ENCODE data around the gene ZNF524. TPM values are rescaled to one million over a fixed set of nuclear protein-coding genes. Genes with fewer than 3 reads are reported as not detected.

Gene ZNF524
- total and polyA plus RNA-seq, 2 donors: 5.7 to 30.9 TPM

DNA sequence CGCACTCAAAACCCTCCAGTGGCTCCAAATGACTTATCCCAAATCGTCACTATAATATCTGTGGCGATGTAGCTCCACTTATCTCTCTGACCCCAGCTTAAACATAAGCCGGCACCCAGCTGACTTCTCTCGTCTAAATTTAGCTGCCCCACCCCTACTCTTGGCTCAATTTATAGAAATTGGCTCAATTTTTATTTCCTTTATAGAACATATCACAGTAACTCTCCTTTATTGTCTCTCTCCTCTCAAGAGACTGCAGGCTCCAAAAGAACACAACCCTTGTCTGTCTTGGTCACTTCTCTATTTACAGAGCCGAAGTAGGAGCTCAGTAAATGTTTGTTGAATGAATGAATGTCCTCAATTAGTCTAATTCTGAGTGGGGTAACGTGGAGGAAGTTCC lies 23.5 kb downstream of the ZNF524 start:
- no peaks in the 10 kb centered on the region for H3K4me1 ChIP-seq (ENCODE audit: insufficient read depth)
- no peak overlapping the region for H3K4me3 ChIP-seq (ENCODE audit: low read depth, low read length)
- H3K27ac ChIP-seq (ENCODE audit: low read depth): no peak overlapping the region
- no peaks in the 10 kb centered on the region for H3K36me3 ChIP-seq (ENCODE audit: insufficient read depth)
- WGBS: 35% methylated on average over 7 of the region's 7 CpGs
- no peak for DNase-seq (ENCODE audit: extremely low spot score)

DNA sequence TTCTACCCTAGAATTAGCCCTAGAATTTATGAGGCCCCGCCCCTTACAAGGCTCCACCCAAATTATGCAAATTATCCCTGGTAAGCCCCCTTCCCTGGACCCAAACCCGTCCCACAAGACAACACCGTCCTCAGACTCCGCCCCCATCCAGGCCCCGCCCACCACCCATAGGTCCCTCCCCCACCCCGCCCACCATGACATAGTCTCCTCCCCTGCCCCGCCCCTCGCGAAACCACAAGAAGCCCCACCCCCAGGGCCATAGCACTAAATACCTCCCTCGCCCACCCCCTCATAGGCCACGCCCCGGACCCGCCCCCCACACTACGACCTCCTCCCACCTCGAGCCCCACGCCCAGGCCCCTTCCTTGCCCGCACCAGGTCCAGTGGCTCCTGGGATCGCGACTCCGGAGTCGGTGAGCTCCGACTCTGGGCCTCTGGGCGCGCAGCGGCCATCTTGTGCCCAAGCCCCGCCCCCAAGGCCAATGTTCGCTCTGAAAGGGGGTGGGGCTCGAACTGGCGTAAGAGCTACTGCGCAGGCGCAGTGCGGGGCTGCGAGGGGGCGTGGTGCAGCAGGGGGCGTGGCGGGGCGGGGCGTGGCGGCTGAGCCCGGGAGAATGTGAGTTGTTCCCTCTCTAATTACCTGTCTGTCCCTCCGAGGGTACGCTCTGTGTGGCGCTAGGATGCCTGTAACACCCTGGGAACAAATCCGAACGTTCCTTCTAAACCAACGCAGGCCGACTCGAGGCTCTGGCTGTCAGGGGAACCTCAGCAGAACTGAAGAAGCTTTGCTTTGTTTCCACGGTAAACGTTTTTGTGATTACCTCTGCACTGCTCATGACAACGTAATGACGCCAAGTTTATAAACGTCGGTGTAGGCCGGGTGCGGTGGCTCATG lies 24.3 kb downstream of the ZNF524 start, which contains the start of gene ZNF784:
ZNF784 (minus strand) TSS at position 458 of the 895 bp plus-strand sequence; CDS start at position 453, 5 bp downstream.
- Histone ChIP-seq H3K4me1 (ENCODE audit: insufficient read depth) (no peaks in the 10 kb centered on the region), H3K36me3 (ENCODE audit: insufficient read depth) (no peaks in the 10 kb centered on the region), H3K27ac (ENCODE audit: low read depth) (peak within 1 kb of the TSS; percentile 95), H3K4me3 (ENCODE audit: low read depth, low read length) (peak within 1 kb of the TSS; percentile 49)
- DNase-seq (ENCODE audit: extremely low spot score): peak; percentile 83
- WGBS: under 1% methylated on average over 56 of the region's 56 CpGs

DNA sequence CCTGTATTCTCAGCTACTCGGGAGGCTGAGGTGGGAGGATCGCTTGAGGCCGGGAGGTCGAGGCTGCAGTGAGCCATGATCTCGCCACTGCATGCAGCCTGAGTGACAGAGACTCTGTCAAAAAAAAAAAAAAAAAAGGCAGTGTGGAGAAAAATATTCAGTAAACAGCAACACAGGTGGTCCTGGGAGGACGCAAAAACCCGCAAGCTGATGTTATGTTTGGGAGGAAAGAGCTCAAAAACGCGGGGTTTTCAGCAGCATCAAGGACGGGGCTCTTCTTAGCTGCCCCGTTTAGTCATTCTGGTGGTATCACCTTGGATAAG lies 24.9 kb downstream of the ZNF524 start:
- WGBS: 46% methylated on average over 11 of the region's 11 CpGs
- Histone ChIP-seq H3K36me3 (ENCODE audit: insufficient read depth) (no peaks in the 10 kb centered on the region), H3K4me3 (ENCODE audit: low read depth, low read length) (no peak overlapping the region), H3K4me1 (ENCODE audit: insufficient read depth) (no peaks in the 10 kb centered on the region), H3K27ac (ENCODE audit: low read depth) (no peak overlapping the region)
- DNase-seq (ENCODE audit: extremely low spot score): no peak

DNA sequence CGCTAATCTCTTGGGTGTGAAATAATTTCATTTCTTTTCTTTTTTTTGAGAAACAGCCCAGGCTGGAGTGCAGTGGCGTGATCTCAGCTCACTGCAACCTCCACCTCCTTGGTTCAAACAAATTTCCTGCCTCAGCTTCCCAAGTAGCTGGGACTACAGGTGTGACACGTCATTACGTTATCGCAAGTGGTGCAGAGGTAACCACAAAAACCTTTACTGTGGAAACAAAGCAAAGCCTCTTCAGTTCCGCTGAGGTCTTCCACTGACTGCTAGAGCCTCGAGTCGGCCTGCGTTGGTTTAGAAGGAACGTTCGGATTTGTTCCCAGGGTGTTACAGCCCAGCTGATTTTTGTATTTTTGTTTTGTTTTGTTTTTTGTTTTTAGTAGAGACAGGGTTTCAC lies 26.3 kb downstream of the ZNF524 start:
- Histone ChIP-seq H3K36me3 (ENCODE audit: insufficient read depth) (no peaks in the 10 kb centered on the region), H3K4me3 (ENCODE audit: low read depth, low read length) (no peak overlapping the region), H3K27ac (ENCODE audit: low read depth) (no peak overlapping the region), H3K4me1 (ENCODE audit: insufficient read depth) (no peaks in the 10 kb centered on the region)
- no peak for DNase-seq (ENCODE audit: extremely low spot score)
- 89% methylated on average over 11 of the region's 11 CpGs for WGBS

DNA sequence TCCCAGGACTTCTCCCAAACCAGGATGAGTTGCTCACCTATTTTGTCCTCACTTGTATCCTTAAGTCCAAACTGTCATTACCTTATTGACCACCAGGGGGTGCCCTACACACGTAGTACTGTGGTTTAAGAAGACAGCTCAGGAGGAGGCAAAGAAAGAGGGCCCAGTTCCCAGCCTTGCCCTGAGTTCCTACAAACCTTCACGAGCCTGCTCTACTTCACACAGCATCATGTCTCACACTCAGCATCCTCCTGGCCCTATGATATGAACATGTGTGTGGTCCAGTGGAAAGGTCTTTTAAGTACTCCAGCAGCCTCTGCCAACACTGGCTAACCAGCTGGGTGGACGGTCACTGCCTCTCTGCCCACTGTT lies 32.4 kb downstream of the ZNF524 start:
- peak; percentile 78 for DNase-seq (ENCODE audit: extremely low spot score)
- Histone ChIP-seq H3K4me3 (ENCODE audit: low read depth, low read length) (no peak overlapping the region), H3K4me1 (ENCODE audit: insufficient read depth) (peaks cover 5% of the 10 kb centered on the region), H3K27ac (ENCODE audit: low read depth) (no peak overlapping the region), H3K36me3 (ENCODE audit: insufficient read depth) (no peaks in the 10 kb centered on the region)
- WGBS: 18% methylated on average over 3 of the region's 3 CpGs

DNA sequence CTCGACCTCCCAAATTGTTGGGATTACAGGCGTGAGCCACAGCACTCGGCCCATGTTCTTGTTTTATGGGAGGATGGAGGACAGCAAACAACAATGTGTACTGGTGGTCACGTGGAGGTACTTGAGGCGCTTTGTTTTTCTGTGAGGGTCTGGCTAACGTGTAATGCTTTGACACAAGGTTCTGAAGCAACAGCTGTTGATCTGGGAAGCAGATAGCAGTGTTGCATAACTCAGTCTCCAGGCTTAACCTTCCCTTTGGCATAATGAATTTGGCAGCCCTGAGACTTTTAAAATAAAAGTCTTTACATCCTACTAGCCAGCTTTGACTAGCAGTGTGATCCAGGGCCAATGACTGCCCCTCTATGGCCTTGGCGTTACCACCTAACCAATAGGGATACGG lies 33.8 kb downstream of the ZNF524 start:
- Histone ChIP-seq H3K4me3 (ENCODE audit: low read depth, low read length) (no peak overlapping the region), H3K27ac (ENCODE audit: low read depth) (no peak overlapping the region), H3K36me3 (ENCODE audit: insufficient read depth) (no peaks in the 10 kb centered on the region), H3K4me1 (ENCODE audit: insufficient read depth) (peaks cover 5% of the 10 kb centered on the region)
- no peak for DNase-seq (ENCODE audit: extremely low spot score)
- WGBS: 71% methylated on average over 8 of the region's 8 CpGs

DNA sequence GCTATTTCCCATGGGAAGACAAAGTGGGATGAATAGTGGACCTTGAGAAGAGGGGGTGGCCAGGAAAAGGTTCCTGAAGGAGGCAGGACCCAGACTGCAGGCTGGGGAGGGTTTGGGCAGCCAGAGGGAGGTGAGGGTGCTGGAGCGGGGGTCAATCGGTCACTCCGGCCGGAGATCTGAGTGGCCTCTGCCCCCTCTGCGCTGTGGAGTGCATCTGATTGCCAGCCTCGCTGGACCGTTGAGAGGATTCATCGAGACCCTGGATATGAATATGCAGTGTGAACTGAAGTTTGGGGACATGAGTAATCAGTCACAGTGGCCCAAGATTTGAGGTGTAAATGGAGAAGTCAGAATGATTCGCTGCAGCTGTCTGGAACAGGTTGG lies 35.2 kb downstream of the ZNF524 start:
- Histone ChIP-seq H3K4me3 (ENCODE audit: low read depth, low read length) (peak overlapping the region; percentile 89), H3K4me1 (ENCODE audit: insufficient read depth) (peaks cover 5% of the 10 kb centered on the region), H3K36me3 (ENCODE audit: insufficient read depth) (no peaks in the 10 kb centered on the region), H3K27ac (ENCODE audit: low read depth) (peak overlapping the region; percentile 91)
- WGBS: 10% methylated on average over 9 of the region's 9 CpGs
- no peak for DNase-seq (ENCODE audit: extremely low spot score)

DNA sequence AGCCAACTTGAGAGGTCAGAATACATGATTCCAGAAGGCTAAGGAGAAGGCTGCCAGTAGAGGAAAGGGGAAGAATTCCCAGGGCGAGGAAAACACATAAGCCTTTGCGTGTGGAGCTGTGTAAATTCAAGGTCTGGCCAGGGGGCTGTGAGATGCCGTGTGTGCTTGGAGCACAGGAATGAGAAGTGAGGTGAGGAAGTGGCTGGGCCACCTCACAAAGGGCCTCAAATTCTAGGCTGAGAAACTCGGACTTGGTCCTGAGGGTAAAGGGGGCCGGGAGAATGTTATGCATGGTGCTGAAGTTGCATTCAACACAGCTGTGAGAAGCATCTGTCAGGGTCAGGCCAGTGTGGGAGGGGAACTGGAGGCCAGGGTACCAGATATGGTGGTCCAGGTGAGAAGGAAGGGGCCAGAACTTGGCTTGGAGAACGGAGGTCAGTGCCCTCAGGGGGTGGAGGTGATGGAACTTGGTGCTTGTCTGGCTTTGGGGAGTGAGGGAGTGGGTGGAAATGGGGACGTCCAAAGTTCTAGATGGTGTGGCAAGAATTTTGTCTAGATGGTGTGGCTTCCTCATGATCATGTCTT lies 35.9 kb downstream of the ZNF524 start:
- Histone ChIP-seq H3K4me1 (ENCODE audit: insufficient read depth) (peaks cover 5% of the 10 kb centered on the region), H3K27ac (ENCODE audit: low read depth) (no peak overlapping the region), H3K36me3 (ENCODE audit: insufficient read depth) (no peaks in the 10 kb centered on the region), H3K4me3 (ENCODE audit: low read depth, low read length) (peak overlapping the region; percentile 89)
- DNase-seq (ENCODE audit: extremely low spot score): no peak
- 71% methylated on average over 7 of the region's 7 CpGs for WGBS

DNA sequence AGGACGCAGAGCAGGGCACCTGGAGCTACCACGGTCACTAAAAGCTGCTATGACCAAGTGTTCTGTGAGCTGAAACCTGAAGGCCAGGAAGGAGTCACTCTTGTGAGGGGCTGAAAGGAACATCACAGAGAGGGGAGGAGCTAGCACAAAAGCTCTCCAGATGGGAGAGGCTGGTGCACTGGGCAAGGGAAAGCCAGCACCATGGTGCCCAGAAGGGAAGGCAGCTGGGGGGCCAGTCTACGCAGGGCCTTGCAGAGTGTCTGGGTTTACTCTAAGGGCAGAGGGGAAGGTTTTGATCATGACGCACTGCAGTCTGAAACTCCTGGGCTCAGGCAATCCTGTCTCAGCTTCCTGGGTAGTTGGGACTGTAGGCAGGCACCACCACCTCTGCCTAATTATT lies 36.6 kb downstream of the ZNF524 start:
- 86% methylated on average over 4 of the region's 4 CpGs for WGBS
- Histone ChIP-seq H3K4me1 (ENCODE audit: insufficient read depth) (peaks cover 5% of the 10 kb centered on the region), H3K4me3 (ENCODE audit: low read depth, low read length) (no peak overlapping the region), H3K27ac (ENCODE audit: low read depth) (no peak overlapping the region), H3K36me3 (ENCODE audit: insufficient read depth) (no peaks in the 10 kb centered on the region)
- no peak for DNase-seq (ENCODE audit: extremely low spot score)

DNA sequence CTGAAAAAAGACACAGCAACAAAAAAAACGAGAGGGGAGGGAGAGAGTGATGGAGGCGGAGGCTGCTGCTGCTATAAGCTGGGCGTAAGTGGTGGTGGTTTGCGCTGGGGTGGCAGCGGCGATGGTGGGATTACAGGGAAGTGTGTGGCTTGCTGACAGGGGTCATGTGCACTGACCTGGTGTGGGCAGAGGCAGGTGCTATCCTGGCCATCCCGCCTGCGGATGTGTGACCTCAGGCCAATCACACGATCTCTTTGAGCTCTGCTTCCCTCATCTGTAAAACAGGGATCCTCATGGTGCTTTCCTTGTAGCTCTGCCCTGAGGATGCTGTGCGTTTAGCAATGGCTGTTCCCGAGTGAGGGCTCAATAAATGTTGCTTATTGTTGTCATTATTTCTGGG lies 37.4 kb downstream of the ZNF524 start:
- H3K4me1 ChIP-seq (ENCODE audit: insufficient read depth): peaks cover 5% of the 10 kb centered on the region
- 80% methylated on average over 11 of the region's 11 CpGs for WGBS
- H3K4me3 ChIP-seq (ENCODE audit: low read depth, low read length): no peak overlapping the region
- no peak for DNase-seq (ENCODE audit: extremely low spot score)
- H3K27ac ChIP-seq (ENCODE audit: low read depth): no peak overlapping the region
- no peaks in the 10 kb centered on the region for H3K36me3 ChIP-seq (ENCODE audit: insufficient read depth)

DNA sequence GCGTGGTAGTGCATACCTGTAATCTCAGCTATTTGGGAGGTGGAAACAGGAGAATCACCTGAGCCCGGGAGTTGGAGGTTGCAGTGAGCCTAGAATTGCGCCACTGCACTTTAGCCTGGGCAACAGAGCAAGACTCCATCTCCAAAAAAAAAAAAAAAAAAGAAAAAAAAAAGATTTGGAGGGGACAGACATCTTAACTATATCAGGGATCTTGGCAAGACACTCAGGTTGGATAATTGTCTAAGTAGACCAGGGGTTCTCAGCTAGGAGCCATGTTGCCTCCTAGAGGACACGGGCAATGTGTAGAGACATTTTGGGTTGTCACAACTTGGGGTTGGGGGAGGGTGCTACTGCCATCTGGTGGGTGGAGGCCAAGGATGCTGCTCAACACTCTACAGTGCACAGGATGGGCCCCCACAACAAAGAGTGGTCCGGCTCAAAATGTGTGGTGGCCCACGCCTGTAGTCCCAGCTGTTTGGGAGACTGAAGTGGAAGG lies 38.8 kb downstream of the ZNF524 start:
- DNase-seq (ENCODE audit: extremely low spot score): no peak
- Histone ChIP-seq H3K4me3 (ENCODE audit: low read depth, low read length) (no peak overlapping the region), H3K27ac (ENCODE audit: low read depth) (no peak overlapping the region), H3K4me1 (ENCODE audit: insufficient read depth) (peaks cover 5% of the 10 kb centered on the region), H3K36me3 (ENCODE audit: insufficient read depth) (no peaks in the 10 kb centered on the region)
- 83% methylated on average over 6 of the region's 6 CpGs for WGBS

DNA sequence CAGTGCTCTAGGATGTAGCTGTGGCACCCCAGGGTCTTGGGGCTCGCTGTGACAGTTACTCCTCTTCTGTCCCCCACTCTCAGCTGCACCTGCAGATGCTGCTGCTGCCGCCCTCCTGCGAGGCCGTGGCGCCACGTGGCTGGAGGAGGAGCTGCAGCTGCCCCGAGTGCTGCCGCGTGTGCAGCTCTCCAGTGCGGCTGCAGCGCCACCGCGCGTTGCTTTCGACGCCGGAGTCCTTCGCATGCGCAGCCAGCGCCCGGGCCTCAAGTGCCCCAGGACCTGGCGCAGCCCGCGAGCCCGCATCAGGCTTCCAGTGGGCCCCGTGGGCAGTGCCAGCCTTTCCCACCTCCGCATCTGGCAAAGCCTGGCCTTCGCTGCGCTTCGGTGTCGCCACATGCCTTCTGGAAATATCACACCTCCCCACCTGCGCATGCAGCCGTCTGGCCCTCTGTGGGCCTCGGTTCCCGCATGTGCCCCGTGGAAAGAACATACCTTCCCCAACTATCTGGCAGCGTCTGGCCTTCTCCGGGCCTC lies 40.0 kb downstream of the ZNF524 start:
- DNase-seq (ENCODE audit: extremely low spot score): no peak
- Histone ChIP-seq H3K36me3 (ENCODE audit: insufficient read depth) (no peaks in the 10 kb centered on the region), H3K4me1 (ENCODE audit: insufficient read depth) (peaks cover 7% of the 10 kb centered on the region), H3K4me3 (ENCODE audit: low read depth, low read length) (peak overlapping the region; percentile 94), H3K27ac (ENCODE audit: low read depth) (no peak overlapping the region)
- 13% methylated on average over 38 of the region's 38 CpGs for WGBS

DNA sequence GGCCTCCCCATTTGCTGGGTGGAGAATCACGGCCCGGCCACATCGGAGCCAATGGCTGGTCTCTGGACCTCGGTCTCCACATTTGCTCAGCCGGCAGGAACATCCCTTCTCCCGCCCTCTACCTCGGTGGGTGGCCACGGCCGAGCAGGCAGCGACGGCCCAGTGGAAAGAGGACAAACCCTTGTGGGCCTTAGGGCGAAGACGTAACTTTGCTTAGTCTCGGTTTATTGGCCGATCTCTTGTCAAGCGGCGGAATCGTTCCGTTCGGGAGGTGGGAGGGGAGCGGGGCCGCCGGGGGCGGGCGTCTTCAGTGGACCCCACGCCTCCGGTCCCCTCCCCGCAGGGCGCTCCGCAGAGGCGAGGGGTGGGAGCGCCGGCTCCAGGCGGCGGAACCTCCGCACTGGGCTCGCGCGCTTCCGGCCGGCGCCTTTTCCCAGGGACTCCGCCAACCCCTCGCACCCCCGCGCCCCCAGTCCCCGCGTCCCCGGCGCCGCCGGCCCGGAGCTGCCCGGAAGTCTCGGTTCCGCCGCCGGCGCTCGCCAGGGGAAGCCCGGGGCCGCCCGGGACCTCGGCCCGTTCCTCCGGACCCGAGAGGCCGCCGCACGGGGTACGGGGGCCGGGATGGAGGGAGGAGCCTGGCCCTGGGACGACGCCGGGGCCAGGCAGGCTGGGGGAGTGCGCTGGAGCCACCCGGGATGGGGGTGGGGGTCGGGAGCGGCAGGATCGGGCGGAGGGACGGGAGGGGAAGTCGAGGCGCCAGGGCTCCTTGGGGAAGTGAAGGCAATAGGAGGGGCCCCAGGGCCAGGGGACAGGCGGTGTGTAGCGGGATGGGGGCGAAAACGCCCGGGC lies 40.7 kb downstream of the ZNF524 start, which contains the start of gene ZNF580:
ZNF580 (plus strand) TSS at position 426 of the 849 bp plus-strand sequence. CDS start 1,507 bp downstream, outside the sequence.
- peak within 1 kb of the TSS; percentile 87 for H3K27ac ChIP-seq (ENCODE audit: low read depth)
- no peaks in the 10 kb centered on the region for H3K36me3 ChIP-seq (ENCODE audit: insufficient read depth)
- WGBS: under 1% methylated on average over 89 of the region's 89 CpGs
- H3K4me3 ChIP-seq (ENCODE audit: low read depth, low read length): peak within 1 kb of the TSS; percentile 94
- peaks cover 7% of the 10 kb centered on the region for H3K4me1 ChIP-seq (ENCODE audit: insufficient read depth)
- no peak for DNase-seq (ENCODE audit: extremely low spot score)

Measured in urinary bladder (tissue), 4 donors.